SKM-1 treated with dmso at 0.1 percent for 144 hours (cell line): ENCODE data around the gene RAVER1.

Experiments
- DNase-seq: peaks from one replicate; lab custom pipeline; 2025; ENCODE audit not compliant: unreplicated experiment; lab: John Stamatoyannopoulos, UW

Gene RAVER1

GRCh38 chr19:10270616-10271394, 62.5 kb downstream of the RAVER1 start, which contains the start of gene ICAM1:
TSS of gene ICAM1 (plus strand) at chr19:10271120. CDS start at chr19:10271160, 40 bp downstream.
- peak; percentile 59 for DNase-seq

GRCh38 chr19:10270180-10270615, 63.1 kb downstream of the RAVER1 start:
- peak; percentile 87 for DNase-seq

GRCh38 chr19:10269333-10270179, 63.8 kb downstream of the RAVER1 start:
- peak; percentile 78 for DNase-seq

- no peak for DNase-seq
Observed at GRCh38 chr19:10268071-10268470, 65.3 kb downstream of the RAVER1 start.

GRCh38 chr19:10266706-10267105, 66.6 kb downstream of the RAVER1 start:
- no peak for DNase-seq
